GM21360 (cell line): ENCODE results near the gene ZNF407.

Experiments
- ATAC-seq: cut with Tn5 transposase; IDR thresholded peaks from one replicate; pipeline ENCODE4 v1.9.1; 2021; ENCODE audit warnings: mild to moderate bottlenecking, moderate library complexity; ENCODE audit not compliant: unreplicated experiment

ZNF407 gene

GRCh38 chr18:74818516-74819175 lies 221.0 kb downstream of the ZNF407 start:
- ATAC-seq, result no peak

GRCh38 chr18:74819433-74820059 lies 221.9 kb downstream of the ZNF407 start:
- peak; percentile 87 for ATAC-seq

GRCh38 chr18:74820160-74820780 lies 222.6 kb downstream of the ZNF407 start:
- ATAC-seq, result no peak

- no peak for ATAC-seq
These were observed 227.8 kb downstream of the ZNF407 start for GRCh38 chr18:74825460-74825859.

GRCh38 chr18:74826572-74826971 lies 228.9 kb downstream of the ZNF407 start:
- no peak for ATAC-seq

GRCh38 chr18:74828200-74828599 lies 230.5 kb downstream of the ZNF407 start:
- no peak for ATAC-seq

GRCh38 chr18:74831571-74832250 lies 234.0 kb downstream of the ZNF407 start:
- ATAC-seq, result no peak

- no peak for ATAC-seq
These were observed 234.7 kb downstream of the ZNF407 start for GRCh38 chr18:74832381-74832780.

- no peak for ATAC-seq
These were observed 235.3 kb downstream of the ZNF407 start for GRCh38 chr18:74832999-74833398.

- ATAC-seq, result no peak
These were observed 237.0 kb downstream of the ZNF407 start for GRCh38 chr18:74834424-74835309.

GRCh38 chr18:74836296-74837139 lies 238.8 kb downstream of the ZNF407 start:
- ATAC-seq, result no peak

- no peak for ATAC-seq
These were observed 243.0 kb downstream of the ZNF407 start for GRCh38 chr18:74840492-74841167.

GRCh38 chr18:74841248-74841647 lies 243.6 kb downstream of the ZNF407 start:
- no peak for ATAC-seq

GRCh38 chr18:74849301-74849700 lies 251.6 kb downstream of the ZNF407 start:
- ATAC-seq, result no peak

GRCh38 chr18:74856434-74856833 lies 258.8 kb downstream of the ZNF407 start:
- ATAC-seq, result no peak

GRCh38 chr18:74856928-74857327 lies 259.3 kb downstream of the ZNF407 start:
- no peak for ATAC-seq

- ATAC-seq, result no peak
These were observed 260.2 kb downstream of the ZNF407 start for GRCh38 chr18:74857901-74858300.

GRCh38 chr18:74861154-74861553 lies 263.5 kb downstream of the ZNF407 start:
- ATAC-seq, result no peak

GRCh38 chr18:74862094-74862493 lies 264.4 kb downstream of the ZNF407 start:
- no peak for ATAC-seq
